CD4-positive, alpha-beta T cell treated with Interferon gamma for 1 hour (primary cell): Measurements from ENCODE around the gene CRCP.
"Not testable (repeated sequence)": the region's sequence is repeated elsewhere in the genome, so short reads cannot be mapped to it uniquely, and the experiment has no call there.

ENCODE experiments used
- DNase-seq: peaks from one replicate; pipeline ENCODE4 v3.0.0-alpha.2; 2020

The CRCP gene

GRCh38 chr7:66108410-66108809, 6.2 kb upstream of the CRCP start:
- DNase-seq: not testable (repeated sequence)

GRCh38 chr7:66110856-66111255, 3.8 kb upstream of the CRCP start:
- DNase-seq: no peak

GRCh38 chr7:66116680-66117420, 2.2 kb downstream of the CRCP start:
- DNase-seq: not testable (repeated sequence)

- no peak for DNase-seq
These were observed 4.0 kb downstream of the CRCP start for GRCh38 chr7:66118603-66119002.

- no peak for DNase-seq
These were observed 4.7 kb downstream of the CRCP start for GRCh38 chr7:66119245-66119850.

- DNase-seq: no peak
These were observed 8.5 kb downstream of the CRCP start for GRCh38 chr7:66123175-66123528.

- not testable (repeated sequence) for DNase-seq
These were observed 9.9 kb downstream of the CRCP start for GRCh38 chr7:66124569-66124861.

- DNase-seq: no peak
These were observed 10.5 kb downstream of the CRCP start for GRCh38 chr7:66125052-66125694.

GRCh38 chr7:66125781-66126352, 11.2 kb downstream of the CRCP start:
- DNase-seq: peak; percentile 10

GRCh38 chr7:66127172-66127571, 12.5 kb downstream of the CRCP start:
- not testable (repeated sequence) for DNase-seq

- no peak for DNase-seq
These were observed 24.5 kb downstream of the CRCP start for GRCh38 chr7:66138994-66139752.

- no peak for DNase-seq
These were observed 26.3 kb downstream of the CRCP start for GRCh38 chr7:66140924-66141323.

- no peak for DNase-seq
These were observed 27.7 kb downstream of the CRCP start for GRCh38 chr7:66142334-66142733.

GRCh38 chr7:66142996-66143395, 28.3 kb downstream of the CRCP start:
- DNase-seq: no peak

- DNase-seq: no peak
These were observed 29.3 kb downstream of the CRCP start for GRCh38 chr7:66143876-66144332.

- DNase-seq: no peak
These were observed 30.9 kb downstream of the CRCP start for GRCh38 chr7:66145400-66146104.

GRCh38 chr7:66146701-66147100, 32.1 kb downstream of the CRCP start:
- DNase-seq: no peak

GRCh38 chr7:66147657-66148056, 33.0 kb downstream of the CRCP start:
- not testable (repeated sequence) for DNase-seq

- DNase-seq: no peak
These were observed 35.8 kb downstream of the CRCP start for GRCh38 chr7:66150471-66150870.

GRCh38 chr7:66152371-66153191, 37.9 kb downstream of the CRCP start:
- no peak for DNase-seq

- DNase-seq: no peak
These were observed 39.0 kb downstream of the CRCP start for GRCh38 chr7:66153691-66154090.

GRCh38 chr7:66156035-66156434, 41.4 kb downstream of the CRCP start:
- DNase-seq: not testable (repeated sequence)
